SH-SY5Y (cell line): ENCODE data around the gene RPRD1B.

ENCODE experiments used
- GATA2 ChIP-seq: IDR thresholded peaks from 2 replicates; pipeline ENCODE4 v1.6.1; 2011; ENCODE audit warnings: mild to moderate bottlenecking, low read depth, low read length
- GATA3 ChIP-seq: IDR thresholded peaks from 2 replicates; pipeline ENCODE4 v1.6.1; 2011; ENCODE audit warnings: low read depth, mild to moderate bottlenecking, low read length, moderate library complexity

DNA sequence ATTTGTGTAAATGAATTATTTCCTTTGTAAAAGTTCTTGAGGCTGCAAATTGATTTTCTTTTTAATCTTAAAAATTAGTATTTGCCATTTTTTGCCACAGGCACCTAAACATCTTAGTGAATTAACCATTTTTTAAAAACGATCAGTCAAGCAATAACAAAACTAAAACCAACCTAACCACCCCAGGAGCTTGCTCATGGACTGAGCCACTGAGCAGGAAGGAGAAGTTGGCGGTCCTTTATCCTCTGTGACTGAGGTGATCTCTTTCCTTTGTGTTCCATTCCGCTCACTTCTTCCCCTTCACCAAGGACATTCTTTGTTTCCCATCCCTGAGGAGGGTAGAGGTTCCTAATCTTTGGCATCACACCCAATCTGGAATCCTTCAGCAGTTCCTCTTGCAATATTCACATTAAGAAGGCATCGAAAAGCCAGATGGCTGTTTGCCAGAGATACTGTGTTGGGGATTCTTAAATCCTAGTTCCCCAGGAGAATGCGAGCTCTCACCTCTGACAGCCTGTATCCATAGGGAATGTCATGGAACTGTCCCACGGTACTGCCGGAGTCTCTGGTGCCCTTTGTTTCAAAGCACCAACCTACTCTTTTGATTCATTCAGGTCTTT is 30.5 kb downstream of the RPRD1B start:
- TF ChIP-seq GATA2 (no peak), GATA3 (no peak)
